ENCODE results near the gene DCLRE1C.
"Not testable (repeated sequence)": the region's sequence is repeated elsewhere in the genome, so short reads cannot be mapped to it uniquely, and the experiment has no call there.

Gene DCLRE1C

DNA sequence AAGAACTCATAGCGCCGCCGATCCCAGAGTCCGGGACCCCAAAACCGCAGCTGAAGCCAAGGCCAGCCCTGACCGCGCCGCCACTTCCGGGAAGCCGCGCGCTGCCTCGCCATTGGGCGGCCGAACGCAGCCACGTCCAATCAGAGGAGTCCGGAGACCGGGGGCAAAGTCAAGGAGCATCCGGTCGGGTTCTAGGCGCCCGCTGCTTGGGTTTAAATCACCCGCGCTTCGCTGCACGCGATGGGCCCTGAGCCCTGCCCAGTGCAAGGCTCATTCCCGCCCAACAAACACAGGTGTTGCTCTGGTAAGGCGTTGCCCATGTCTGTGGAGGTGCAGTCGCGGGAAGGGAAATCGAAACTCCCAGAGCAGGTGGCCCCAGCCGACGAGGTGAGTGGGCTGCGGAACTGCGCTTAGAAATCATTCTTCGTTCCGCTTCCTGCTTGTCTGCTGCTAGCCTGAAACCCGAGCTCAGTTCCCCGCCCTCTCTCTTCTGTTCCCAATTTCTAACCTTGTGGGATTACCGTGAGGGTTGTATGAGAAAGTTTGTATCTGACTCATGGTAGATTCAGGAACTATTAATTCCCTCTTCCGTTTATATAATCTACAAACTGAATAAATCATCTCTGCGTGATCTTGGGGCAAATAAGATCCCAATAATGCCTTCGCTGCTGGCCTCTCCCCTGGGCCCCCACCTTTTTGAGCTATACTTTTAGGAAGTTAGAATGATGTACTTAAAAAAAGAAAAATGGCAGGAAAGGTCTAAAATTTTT lies at the start of gene DCLRE1C:
Gene DCLRE1C, minus strand, starts transcription at position 96 of the 770 bp plus-strand sequence. Its CDS starts 86 bp downstream, at position 10.
- peak; percentile 73 to 79 for DNase-seq (ENCODE audit: low read depth in 2 of 2)

DNA sequence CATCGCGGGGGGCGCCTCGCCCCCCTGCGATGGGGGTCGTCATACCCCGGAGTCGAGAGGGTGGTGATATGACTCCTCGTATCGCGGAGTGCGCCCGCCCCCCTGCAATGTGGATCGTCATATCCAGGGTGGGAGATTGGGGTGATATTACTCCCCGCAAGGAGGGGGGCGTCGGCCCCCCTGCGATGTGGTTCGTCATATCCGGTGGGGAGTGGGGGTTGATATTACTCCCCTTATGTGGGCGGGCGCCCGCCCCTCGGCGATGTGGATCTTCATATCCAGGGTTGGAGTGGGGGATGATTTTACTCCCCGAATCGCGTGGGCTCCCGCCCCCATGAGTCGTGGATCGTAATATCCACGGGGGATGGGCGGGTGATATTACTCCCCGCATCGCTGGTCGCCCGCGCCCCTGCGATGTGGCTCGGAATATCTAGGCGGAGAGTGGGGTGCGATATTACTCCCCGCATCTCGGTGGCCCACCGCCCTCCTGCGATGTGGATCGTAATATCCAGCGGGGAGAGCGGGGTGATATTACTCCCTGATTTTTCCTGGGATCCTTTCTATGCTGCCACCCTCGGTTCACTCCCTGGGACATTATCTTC lies 42.2 kb upstream of the DCLRE1C start:
- no peak for DNase-seq (ENCODE audit: low read depth in 2 of 2)

DNA sequence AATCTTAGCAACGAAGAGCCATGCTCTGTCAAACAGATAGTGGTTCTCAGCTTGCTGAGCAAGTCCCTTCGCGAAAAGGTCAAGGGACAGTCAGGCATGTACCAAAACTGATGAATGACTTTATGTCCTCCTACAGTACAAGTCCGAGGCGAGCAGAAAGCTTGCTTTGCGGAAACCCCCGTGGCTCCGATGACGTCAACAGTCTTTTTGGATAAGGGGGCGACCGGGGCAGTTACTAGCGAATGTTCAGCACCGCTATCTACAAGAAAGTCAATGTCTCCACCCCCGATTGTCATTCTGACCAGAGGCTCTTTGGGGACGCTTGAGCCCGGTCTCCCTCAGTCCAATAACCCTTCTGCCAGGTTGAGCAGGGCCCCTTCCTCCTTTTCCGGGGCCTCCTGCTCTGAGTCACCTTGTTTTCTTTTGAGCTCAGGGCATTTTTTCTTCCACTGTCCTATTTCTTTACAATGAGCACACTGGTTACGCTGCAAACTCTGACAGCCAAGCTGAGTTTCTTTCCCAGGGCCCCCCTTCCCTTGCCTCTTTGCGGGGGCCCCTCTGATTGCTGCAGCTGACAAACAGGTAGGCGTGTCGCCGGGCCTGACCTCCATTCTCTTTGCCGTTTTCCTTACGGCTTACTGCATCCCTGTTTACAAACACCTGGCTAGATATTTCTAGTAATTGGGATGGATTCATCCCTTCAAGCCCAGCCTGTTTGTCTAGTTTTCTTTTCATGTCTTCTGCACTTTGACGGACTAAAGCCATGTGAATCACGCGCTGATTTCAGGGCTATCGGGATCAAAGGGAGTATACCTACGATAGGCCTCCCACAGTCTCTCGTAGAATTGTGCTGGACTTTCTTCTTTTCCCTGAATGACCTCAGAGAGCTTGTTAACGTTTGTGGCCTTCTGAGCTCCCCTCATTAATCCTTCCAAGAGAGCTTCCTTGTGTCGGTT lies 39.9 kb upstream of the DCLRE1C start:
- not testable (repeated sequence) for DNase-seq (ENCODE audit: low read depth in 2 of 2)

DNA sequence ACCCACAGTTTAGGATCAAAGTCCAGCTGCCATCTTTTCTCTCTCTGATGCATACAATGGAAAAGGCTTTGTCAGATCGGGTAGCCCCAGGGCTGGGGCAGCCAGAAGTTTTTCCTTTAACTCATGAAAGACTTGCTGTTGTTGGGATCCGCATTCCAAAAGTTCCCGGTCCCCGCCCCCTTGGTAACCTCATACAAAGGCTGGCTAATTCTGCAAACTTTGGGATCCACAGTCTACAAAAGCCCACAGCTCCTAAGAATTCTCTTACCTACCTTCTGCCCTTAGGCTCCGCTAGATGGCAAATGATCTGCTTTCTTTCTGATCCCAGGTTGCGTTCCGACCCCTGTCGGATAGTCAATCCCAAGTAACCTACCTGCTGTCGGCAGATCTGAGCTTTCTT lies 38.4 kb upstream of the DCLRE1C start:
- DNase-seq (ENCODE audit: low read depth in 2 of 2) = not testable (repeated sequence)

DNA sequence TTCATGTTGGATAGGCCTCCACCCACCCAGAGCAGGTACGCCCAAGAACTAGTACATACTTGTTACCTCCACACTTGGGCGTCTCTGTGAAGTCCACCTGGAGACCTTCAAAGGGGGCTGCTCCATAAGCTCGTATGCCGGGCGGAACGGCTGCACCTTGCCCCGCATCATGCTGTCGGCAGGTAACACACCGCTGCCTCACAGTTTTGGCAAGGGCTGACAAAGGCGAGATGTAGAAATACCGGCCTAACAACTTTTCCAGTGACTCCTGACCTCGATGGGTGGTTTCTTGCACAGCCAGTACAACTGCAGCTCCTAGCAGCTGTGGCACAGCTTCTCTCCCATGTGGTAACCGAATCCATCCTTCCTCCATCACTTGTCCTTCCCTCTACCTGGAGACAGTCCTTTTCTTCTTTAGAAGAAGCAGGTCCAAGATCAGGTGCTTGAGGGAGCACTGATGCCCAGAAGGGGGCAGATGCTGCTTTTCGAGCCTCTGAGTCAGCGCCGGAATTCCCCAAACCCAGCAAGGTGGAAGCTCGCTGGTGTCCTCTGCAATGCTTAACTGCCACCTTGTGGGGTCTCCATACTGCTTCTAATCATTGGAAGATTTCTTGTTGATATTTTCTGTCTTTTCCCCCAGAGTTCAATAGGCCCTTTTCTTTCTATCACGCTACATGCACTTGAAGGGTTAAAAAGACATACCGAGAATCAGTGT lies 37.3 kb upstream of the DCLRE1C start:
- DNase-seq (ENCODE audit: low read depth in 2 of 2) = peak; percentile 47 to 51

DNA sequence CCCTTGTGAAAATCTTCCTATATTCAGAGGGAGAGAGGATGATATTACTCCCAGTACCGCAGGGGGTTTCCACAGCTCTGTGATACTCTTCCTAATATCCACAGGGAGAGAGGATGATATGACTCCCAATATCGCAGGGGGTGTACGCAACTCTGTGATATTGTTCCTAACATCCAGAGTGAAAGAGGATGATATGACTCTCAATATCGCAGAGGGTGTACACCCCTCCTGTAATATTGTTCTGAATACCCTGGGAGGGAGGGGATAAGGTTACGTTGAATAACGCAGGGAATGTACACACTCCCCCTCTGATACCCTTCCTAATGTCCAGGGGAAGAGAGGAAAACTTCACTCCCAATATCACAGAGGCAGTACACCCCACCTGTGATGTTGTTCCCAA lies 35.7 kb upstream of the DCLRE1C start:
- not testable (repeated sequence) for DNase-seq (ENCODE audit: low read depth in 2 of 2)

DNA sequence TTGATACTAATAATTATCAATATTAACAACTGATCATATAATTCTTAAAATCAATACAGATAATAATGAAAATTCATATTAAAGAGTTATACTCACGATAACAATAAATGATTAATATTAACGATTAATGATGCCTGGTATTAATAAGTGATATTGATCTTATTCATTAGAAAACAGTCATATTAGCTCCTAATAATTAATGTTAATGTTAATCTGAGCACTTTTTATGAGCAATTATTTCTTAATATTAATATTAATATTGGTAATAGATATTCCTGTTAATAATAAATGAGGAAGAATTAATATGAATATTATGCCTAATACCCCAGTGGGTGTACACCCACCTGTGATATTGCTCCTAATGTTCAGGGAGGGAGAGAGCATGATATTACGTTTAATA lies 28.8 kb upstream of the DCLRE1C start:
- DNase-seq (ENCODE audit: low read depth in 2 of 2) = no peak

DNA sequence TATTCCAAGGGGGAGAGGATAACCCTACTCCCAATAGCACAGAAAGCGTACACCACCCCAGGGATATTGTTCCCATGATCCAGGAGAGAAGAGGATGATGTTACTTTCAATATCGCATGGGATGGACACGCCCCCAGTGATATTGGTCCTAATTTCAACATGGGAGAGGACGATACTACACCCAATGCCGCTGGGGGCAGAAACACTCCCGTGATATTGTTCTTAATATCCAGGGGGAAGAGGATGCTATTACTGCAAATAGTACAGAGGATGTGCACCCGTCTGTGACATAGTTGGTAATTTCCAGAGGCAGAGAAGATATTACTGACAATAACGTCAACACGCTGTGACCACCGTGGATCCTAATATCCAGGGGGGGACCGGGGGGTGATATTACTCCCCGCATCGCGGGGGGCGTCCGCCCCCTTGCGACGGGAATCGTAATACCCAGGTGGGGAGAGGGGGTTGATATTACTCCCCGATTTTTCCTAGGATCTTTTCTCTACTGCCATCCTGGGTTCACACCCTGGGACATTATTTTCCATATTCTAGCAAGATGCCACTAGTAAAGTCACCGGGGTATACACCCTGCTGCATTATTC lies 21.9 kb upstream of the DCLRE1C start:
- DNase-seq (ENCODE audit: low read depth in 2 of 2) = no peak

DNA sequence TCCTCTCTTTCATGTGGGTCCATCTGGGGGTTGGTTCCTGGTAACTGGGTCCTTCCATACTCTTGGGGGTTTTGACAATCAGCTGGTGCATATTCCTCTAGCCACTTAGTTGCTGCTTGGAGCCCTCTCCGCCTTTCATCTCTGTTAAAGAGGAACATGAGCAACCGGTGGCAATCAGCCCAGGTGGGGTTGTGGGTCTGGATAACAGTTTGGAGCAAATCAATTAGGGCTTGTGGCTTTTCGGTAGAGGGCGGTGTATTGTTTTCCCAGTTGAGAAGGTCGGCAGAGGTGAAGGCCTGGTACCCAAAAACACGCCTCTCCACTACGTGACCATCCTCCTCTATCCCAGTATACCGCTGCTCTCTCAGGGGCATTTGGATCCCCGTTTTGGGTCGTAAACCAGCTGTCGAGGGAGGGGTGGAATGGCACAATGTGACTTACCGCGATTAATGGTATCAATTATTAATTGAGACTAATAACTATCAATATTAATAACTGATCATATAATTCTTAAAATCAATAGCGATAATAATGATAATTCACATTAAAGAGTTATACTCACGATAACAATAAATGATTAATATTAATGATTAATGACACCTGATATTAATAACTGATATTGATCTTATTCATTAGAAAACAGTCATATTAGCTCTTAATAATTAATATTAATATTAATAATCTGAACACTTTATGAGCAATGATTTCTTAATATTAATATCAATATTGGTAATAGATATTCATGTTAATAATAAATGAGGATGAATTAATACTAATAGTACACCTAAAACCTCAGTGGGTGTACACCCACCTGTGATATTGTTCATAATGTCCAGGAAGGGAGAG lies 20.5 kb upstream of the DCLRE1C start:
- DNase-seq (ENCODE audit: low read depth in 2 of 2) = not testable (repeated sequence)

DNA sequence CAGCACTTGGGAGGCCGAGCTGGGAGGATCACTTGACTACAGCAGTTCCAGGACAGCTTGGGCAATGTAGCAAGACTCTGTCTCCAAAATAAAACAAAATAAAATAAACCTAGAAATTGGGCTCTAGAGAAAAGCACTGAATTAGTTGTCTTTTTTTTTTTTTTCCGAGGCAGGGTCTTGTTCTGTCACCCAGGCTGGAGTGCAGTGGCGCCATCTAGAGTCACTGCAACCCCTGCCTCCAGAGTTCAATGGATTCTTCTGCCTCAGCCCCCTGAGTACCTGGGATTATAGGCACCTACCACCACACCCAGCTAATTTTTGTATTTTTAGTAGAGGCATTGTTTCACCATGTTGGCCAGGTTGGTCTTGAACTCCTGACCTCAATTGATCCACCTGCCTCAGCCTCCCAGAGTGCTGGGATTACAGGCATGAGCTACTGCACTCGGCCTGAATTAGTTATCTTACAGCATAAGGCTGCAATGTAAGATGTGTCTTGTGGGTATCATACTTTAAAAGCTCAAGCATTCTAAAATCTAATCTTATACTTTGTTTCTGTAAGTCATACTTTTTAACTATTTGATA lies 18.1 kb upstream of the DCLRE1C start:
- peak; percentile 19 to 29 for DNase-seq (ENCODE audit: low read depth in 2 of 2)

DNA sequence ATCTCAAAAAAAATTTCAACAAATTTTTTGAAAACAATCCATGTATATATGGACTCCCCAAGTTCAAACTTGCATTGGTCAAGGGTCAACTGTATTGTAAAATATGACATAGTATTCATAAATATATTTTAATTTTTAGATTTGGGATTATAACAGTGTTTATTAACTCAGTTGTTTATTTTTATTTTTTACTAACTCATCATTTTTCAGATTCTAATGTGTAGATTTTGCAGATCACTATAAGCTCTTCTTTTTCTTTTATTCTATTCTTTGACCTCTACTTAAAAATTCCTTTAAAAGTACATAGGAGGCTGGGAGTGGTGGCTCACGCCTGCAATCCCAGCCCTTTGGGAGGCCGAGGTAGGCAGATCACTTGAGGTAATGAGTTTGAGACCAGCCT lies 14.0 kb upstream of the DCLRE1C start:
- DNase-seq (ENCODE audit: low read depth in 2 of 2) = no peak

DNA sequence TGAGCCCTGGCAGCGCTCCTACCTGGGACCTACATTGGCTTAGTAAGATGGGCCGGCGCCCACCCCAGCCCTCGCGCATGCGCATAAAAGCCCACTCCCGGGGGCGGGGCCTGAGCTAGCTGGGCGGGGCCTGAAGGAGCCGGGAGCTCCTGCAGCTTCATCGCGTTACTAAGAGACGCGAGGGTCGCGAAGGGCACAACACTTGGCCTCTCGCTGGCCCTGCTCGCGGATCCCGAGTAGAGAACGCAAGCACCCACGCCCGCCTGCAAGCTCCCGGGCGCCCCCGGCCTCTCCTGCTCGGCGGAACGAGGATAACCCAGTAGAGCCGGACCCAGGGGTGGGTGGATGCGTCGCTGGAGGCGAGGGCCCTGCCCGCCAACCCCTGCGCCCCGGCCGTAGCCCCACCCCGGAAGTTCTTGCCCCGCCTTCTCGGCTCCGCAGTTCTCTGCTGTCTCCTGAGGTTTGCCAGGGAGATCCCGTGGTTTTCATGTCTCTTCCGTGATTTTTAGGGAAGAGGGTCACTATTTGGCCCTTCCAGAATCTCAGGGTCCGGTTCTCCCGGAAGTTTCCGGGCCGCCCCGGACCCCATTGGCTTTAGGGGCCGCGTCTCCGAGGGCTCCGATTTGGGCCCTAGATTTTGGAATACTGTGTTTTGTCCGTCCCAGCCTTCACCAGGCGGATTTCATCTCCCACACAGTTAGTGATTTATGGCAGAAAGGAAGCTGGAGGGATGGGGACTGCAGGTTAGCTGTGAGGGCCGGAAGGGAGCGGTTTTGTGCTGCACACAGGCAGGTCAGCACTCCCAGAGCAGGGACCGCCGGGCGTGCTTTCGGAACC lies 5.5 kb upstream of the DCLRE1C start, which contains the start of gene MEIG1:
Gene MEIG1, plus strand, starts transcription at position 168 of the 837 bp plus-strand sequence. CDS start 7,081 bp downstream, outside the sequence.
- DNase-seq (ENCODE audit: low read depth in 2 of 2) = peak; percentile 87 to 91

DNA sequence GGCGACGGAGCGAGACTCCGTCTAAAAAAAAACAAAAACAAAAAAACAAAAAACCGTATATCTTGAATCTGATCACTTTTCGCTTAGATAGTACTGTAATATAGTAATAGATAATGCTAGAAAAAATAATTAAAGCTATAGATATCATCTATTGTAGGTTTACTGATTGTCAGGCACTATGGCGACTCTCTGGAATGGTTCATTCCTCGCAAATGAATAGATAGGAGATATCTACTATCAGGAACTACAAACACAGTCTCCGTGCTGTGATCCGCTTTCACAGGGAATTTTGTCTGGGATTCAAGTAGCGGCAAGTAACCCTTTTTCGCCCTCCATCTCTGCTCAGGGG lies 5.0 kb upstream of the DCLRE1C start:
- no peak for DNase-seq (ENCODE audit: low read depth in 2 of 2)

DNA sequence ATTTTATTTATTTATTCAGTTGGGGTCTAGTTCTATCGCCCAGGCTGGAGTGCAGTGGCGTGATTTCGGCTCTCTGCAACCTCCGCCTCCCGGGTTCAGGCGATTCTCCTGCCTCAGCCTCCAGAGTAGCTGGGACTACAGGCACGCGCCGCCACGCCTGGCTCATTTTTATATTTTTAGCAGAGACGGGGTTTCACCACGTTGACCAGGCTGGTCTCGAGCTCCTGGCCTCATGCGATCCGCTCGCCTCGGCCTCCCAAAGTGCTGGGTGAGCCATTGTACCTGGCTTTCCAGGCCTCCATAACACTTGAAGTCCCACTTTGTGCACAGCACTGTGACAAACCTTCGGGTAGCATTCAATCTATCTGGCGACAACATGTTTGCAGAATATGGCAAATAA lies 1.0 kb upstream of the DCLRE1C start:
- no peak for DNase-seq (ENCODE audit: low read depth in 2 of 2)

DNA sequence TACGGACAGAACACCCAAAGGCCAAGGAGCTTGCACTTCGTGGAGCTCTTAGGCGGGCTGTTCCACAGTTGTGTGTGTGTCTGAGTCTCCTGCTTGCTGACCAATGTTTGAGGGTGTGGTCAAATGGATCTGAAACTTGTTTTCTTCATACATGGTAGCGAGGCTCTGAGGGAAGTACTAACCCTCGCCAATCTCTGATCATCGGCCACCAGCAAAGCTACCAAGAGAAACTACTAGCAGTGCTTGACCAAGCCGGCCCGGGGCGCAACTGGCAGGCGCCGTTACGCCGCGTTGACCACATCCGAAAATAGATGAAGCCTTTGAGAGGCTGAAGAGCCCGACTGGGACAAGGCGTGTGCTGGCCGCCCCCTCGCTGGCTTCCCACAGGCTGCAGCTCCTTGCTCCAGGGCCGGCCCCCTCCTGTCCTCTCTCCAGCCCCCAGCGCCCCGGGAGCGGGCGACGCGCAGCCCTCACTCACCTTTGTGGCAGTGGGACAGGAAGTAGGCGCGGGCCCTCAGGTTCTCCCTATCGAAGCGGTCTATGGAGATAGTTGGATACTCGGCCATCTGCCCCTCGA lies 384 bp downstream of the DCLRE1C start:
- DNase-seq (ENCODE audit: low read depth in 2 of 2) = no peak

DNA sequence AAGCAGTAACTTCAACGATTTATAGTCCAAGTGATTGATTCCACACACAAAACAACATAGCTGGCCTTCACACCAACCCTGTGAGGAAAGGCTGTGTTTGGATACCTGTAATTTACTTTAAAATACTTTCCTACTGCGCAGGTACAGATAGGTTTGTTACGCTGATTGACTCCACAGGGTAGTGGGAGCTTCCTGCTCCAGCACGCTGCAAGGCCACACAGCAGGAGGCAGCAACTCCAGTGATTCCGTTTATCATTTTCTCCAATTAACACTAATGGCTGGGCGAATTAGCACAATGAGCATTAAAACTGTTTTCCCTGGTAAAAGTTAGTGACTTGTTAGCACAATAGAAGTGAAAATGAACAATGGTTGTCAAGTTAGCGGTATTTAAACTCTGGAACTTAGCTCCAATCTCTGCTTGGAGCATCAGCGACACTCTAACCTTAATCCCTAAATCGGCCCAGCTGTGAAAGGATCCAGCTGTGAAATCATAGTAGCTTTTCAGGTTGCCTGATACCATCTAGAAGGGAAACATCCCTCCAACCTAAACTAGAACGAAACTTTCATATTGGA lies 959 bp downstream of the DCLRE1C start:
- no peak for DNase-seq (ENCODE audit: low read depth in 2 of 2)

DNA sequence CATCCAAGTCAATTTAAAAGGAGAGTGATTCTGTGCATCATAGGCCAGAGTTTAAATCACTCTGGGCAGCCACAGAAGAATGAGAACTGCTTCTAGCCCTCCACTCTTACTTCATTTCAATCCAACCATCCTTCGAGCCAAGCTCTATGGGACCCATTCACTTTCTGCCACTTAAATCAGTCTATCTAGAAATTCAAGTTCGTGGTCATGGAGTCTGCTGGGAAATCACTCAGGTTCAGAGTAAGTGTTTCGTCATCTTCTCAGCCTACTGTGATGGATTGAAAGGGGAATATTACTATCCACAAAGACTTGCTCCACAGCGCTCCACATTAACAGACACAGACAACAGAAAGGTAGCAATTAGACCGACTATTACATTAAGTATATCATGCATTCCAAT lies 4.6 kb downstream of the DCLRE1C start:
- DNase-seq (ENCODE audit: low read depth in 2 of 2) = no peak

DNA sequence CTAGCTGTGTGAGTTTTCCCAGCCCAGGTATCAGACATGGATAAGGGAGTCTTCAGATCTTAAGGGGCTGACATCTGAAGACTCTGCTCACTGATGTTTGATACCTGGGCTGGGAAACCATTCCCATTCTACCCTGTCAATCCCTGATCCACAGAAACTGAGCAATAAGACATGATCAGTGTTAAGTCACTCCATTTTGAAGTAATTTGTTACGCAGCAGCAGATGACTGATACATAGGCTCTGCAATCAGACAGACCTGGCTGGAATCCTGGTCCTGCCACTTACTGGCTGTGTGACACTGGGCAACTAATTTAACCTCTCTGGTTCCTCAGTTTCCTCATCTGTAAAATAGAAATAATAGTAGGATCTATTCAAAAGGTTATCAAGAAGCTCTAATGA lies 6.6 kb downstream of the DCLRE1C start:
- DNase-seq (ENCODE audit: low read depth in 2 of 2) = no peak

All from activated CD4-positive, alpha-beta T cell treated with anti-CD3 and anti-CD28 coated beads for 24 hours (primary cell).